Ascending aorta (tissue), 2 donors: Measurements from ENCODE around the gene SF3B6. TPM values are rescaled to one million over a fixed set of nuclear protein-coding genes. Genes with fewer than 3 reads are reported as not detected.
"Not testable (repeated sequence)": the region's sequence is repeated elsewhere in the genome, so short reads cannot be mapped to it uniquely, and the experiment has no call there.

Source experiments
- DNase-seq, 2 donors: peaks; one replicate each; pipeline ENCODE4 v3.0.0-alpha.2; 2019; ENCODE audit warnings: low spot score in 2 of 2
- H3K27ac ChIP-seq, 2 donors: fragments of 200-600 bp; sonication (generic); one replicate each; pipeline ENCODE4 v1.5.1; 2016 to 2017; ENCODE audit warnings: mild to moderate bottlenecking in 1 of 2
- H3K27me3 ChIP-seq: fragments of 200-600 bp; sonication (generic); one replicate; pipeline ENCODE4 v1.5.1; 2017
- H3K36me3 ChIP-seq, 2 donors: fragments of 200-600 bp; sonication (generic); one replicate each; pipeline ENCODE4 v1.5.1; 2016
- H3K4me1 ChIP-seq, 2 donors: fragments of 200-600 bp; sonication (generic); one replicate each; pipeline ENCODE4 v1.5.1; 2016 to 2017; ENCODE audit warnings: mild to moderate bottlenecking in 1 of 2
- H3K4me3 ChIP-seq, 2 donors: fragments of 200-600 bp; sonication (generic); one replicate each; pipeline ENCODE4 v1.5.1; 2016 to 2017; ENCODE audit warnings: mild to moderate bottlenecking in 1 of 2
- H3K9me3 ChIP-seq, 2 donors: fragments of 200-600 bp; sonication (generic); one replicate each; pipeline ENCODE4 v1.5.1; 2016
- CTCF ChIP-seq, 3 experiments: fragments of 200-600 bp in 2 of 3; fragments of 450-650 bp in 1 of 3; sonication (generic) in 2 of 3; IDR thresholded peaks; one replicate each; pipeline ENCODE4 v1.5.1; 2016 to 2019; ENCODE audit warnings: antibody characterized with exemption in 3 of 3, mild to moderate bottlenecking in 1 of 3, moderate library complexity in 1 of 3
- intact Hi-C: fragments of 100-400 bp; cut with DNase I; formaldehyde crosslinking; loops from one replicate; pipeline ENCODE4 v1.15.1; 2023
- total RNA-seq: library from RNA; depleted of rRNA; stranded (reverse); fragments of >200 nt; gene quantifications from one replicate; pipeline ENCODE4 v1.1.0, GENCODE V29; 2016

SF3B6 gene
- total RNA-seq, 1 donor from 2014 or later: 26.9 TPM

- H3K36me3 ChIP-seq: peaks cover 0 to 4% of the 10 kb centered on the region in 2 donors
- no peaks in the 10 kb centered on the region for H3K27me3 ChIP-seq
- DNase-seq: no peak
- TF ChIP-seq CTCF (IDR thresholded peaks at IDR 0.05): no peak
- H3K9me3 ChIP-seq: no peaks in the 10 kb centered on the region
- no peaks in the 10 kb centered on the region for H3K4me1 ChIP-seq
- H3K27ac ChIP-seq: no peak overlapping the region
- intact Hi-C loops: no loop called here
- H3K4me3 ChIP-seq: no peak overlapping the region
Measured at GRCh38 chr2:24110660-24111303, 34.7 kb upstream of the SF3B6 start.

- H3K4me3 ChIP-seq, DNase-seq, H3K4me1 ChIP-seq, H3K36me3 ChIP-seq, H3K9me3 ChIP-seq, H3K27ac ChIP-seq, H3K27me3 ChIP-seq, intact Hi-C loops: not testable (repeated sequence)
Measured at GRCh38 chr2:24109431-24109830, 33.3 kb upstream of the SF3B6 start.

- no peak overlapping the region for H3K27ac ChIP-seq
- no peaks in the 10 kb centered on the region for H3K27me3 ChIP-seq
- H3K4me1 ChIP-seq: no peaks in the 10 kb centered on the region
- H3K36me3 ChIP-seq: peaks cover 0 to 11% of the 10 kb centered on the region in 2 donors
- no peak for TF ChIP-seq CTCF (IDR thresholded peaks at IDR 0.05)
- no peaks in the 10 kb centered on the region for H3K9me3 ChIP-seq
- H3K4me3 ChIP-seq: no peak overlapping the region
- no peak for DNase-seq
- intact Hi-C loops: no loop called here
Measured at GRCh38 chr2:24107336-24107735, 31.2 kb upstream of the SF3B6 start.

GRCh38 chr2:24106786-24107185, 30.7 kb upstream of the SF3B6 start:
- Histone ChIP-seq H3K36me3 (peaks cover 0 to 11% of the 10 kb centered on the region in 2 donors), H3K27ac (no peak overlapping the region), H3K4me3 (no peak overlapping the region), H3K27me3 (no peaks in the 10 kb centered on the region), H3K9me3 (no peaks in the 10 kb centered on the region), H3K4me1 (no peaks in the 10 kb centered on the region)
- DNase-seq: no peak
- no peak for TF ChIP-seq CTCF (IDR thresholded peaks at IDR 0.05)
- intact Hi-C loops: no loop called here

GRCh38 chr2:24105816-24106215, 29.7 kb upstream of the SF3B6 start:
- no peak for TF ChIP-seq CTCF (IDR thresholded peaks at IDR 0.05)
- H3K27me3 ChIP-seq: no peaks in the 10 kb centered on the region
- no peak overlapping the region for H3K4me3 ChIP-seq
- H3K27ac ChIP-seq: no peak overlapping the region
- no peak for DNase-seq
- no peaks in the 10 kb centered on the region for H3K4me1 ChIP-seq
- no peaks in the 10 kb centered on the region for H3K9me3 ChIP-seq
- intact Hi-C loops: no loop called here
- peaks cover 0 to 11% of the 10 kb centered on the region in 2 donors for H3K36me3 ChIP-seq

GRCh38 chr2:24104906-24105305, 28.8 kb upstream of the SF3B6 start:
- no peaks in the 10 kb centered on the region for H3K27me3 ChIP-seq
- H3K9me3 ChIP-seq: no peaks in the 10 kb centered on the region
- no peak for TF ChIP-seq CTCF (IDR thresholded peaks at IDR 0.05)
- no peak overlapping the region for H3K4me3 ChIP-seq
- H3K4me1 ChIP-seq: no peaks in the 10 kb centered on the region
- peaks cover 0 to 11% of the 10 kb centered on the region in 2 donors for H3K36me3 ChIP-seq
- H3K27ac ChIP-seq: no peak overlapping the region
- intact Hi-C loops: no loop called here
- DNase-seq: no peak
